HFFc6 (cell line): Measurements from ENCODE around the gene FREM1. TPM values are rescaled to one million over a fixed set of nuclear protein-coding genes. Genes with fewer than 3 reads are reported as not detected.

Experiments
- DNase-seq: peaks from one replicate; pipeline ENCODE4 v3.0.0-alpha.2; 2018
- H3K27ac Mint-ChIP-seq: 2 replicates; pipeline ENCODE4 v1.8.0; 2020; ENCODE audit warnings: mild to moderate bottlenecking, mixed read lengths
- H3K27me3 Mint-ChIP-seq: 2 replicates; pipeline ENCODE4 v1.8.0; 2021; ENCODE audit warnings: mild to moderate bottlenecking, moderate library complexity, mixed read lengths; ENCODE audit not compliant: insufficient read depth
- H3K36me3 Mint-ChIP-seq: 2 replicates; pipeline ENCODE4 v1.8.0; 2021; ENCODE audit warnings: low read depth, mixed read lengths
- H3K4me1 Mint-ChIP-seq: 2 replicates; pipeline ENCODE4 v1.8.0; 2020; ENCODE audit warnings: low read depth, mixed read lengths
- H3K4me3 Mint-ChIP-seq: 2 replicates; pipeline ENCODE4 v1.8.0; 2020; ENCODE audit warnings: mild to moderate bottlenecking, moderate library complexity, mixed read lengths
- H3K9me3 Mint-ChIP-seq: 2 replicates; pipeline ENCODE4 v1.8.0; 2020; ENCODE audit warnings: mild to moderate bottlenecking, mixed read lengths
- total RNA-seq, 6 experiments: library from RNA; stranded (reverse); fragmentation: NEBNext Ultra II Directional; extraction: Animal tissue kit (Norgen Biotek cat#: 25700); gene quantifications; 2 replicates in 1 of 6; 3 replicates in 5 of 6; pipeline ENCODE4 v1.2.3, GENCODE V29; 2021
- TF ChIP-seq, protein P1 (sequence below): fragments of 200-600 bp; sonication (generic); IDR thresholded peaks from 2 replicates; pipeline ENCODE4 v1.5.0; 2021; ENCODE audit warnings: antibody characterized with exemption, mild to moderate bottlenecking

Gene FREM1
- total RNA-seq, 6 experiments from 2014 or later, result 0.03 to 0.16 (median 0.06) TPM; not detected in 2

DNA sequence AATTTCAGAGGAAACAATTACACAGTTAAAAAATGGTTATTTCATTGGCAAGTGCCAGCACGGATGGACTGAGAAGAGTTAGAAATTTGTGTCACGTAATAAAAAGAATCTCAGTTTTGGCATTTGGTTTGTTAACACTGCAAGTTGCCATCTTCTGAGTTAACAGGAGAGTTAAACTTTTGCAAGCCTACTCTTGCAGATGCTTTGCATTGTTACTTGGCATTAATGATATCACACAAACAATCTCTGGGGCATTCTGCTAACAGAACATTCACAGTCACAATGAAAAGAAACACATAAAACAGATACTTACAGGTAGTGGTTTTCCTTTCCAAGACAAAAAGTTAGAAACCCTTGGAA lies 647 bp downstream of the FREM1 start:
- Mint-ChIP-seq H3K36me3 (no peaks in the 10 kb centered on the region), H3K4me1 (no peaks in the 10 kb centered on the region), H3K27ac (no peak overlapping the region), H3K27me3 (no peaks in the 10 kb centered on the region; the same call in 1 of the 2 replicates), H3K4me3 (no peak overlapping the region), H3K9me3 (peaks cover 15% of the 10 kb centered on the region; the same call in 1 of the 2 replicates)
- TF ChIP-seq, protein P1, sequence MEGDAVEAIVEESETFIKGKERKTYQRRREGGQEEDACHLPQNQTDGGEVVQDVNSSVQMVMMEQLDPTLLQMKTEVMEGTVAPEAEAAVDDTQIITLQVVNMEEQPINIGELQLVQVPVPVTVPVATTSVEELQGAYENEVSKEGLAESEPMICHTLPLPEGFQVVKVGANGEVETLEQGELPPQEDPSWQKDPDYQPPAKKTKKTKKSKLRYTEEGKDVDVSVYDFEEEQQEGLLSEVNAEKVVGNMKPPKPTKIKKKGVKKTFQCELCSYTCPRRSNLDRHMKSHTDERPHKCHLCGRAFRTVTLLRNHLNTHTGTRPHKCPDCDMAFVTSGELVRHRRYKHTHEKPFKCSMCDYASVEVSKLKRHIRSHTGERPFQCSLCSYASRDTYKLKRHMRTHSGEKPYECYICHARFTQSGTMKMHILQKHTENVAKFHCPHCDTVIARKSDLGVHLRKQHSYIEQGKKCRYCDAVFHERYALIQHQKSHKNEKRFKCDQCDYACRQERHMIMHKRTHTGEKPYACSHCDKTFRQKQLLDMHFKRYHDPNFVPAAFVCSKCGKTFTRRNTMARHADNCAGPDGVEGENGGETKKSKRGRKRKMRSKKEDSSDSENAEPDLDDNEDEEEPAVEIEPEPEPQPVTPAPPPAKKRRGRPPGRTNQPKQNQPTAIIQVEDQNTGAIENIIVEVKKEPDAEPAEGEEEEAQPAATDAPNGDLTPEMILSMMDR, result no peak
- DNase-seq, result no peak

DNA sequence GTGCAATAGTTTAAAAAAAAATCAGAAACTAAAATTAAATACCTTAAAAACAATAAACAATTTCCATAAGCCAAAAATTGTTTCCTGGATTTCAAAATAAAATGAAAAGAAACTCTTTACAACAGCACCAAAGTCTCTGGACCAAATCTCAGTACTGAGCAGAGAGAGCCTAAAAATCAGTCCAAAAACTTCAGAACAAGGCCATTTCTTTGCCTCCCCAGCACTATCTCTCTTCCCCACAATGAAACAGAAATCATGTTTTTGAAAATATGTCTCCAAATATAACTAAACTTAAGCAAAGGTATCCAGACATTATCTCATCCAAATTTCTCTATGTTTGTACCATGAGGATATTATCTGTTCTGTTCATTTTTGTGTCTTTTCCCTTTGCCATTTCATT lies 1.0 kb downstream of the FREM1 start:
- H3K4me1 Mint-ChIP-seq, result no peaks in the 10 kb centered on the region
- H3K36me3 Mint-ChIP-seq, result no peaks in the 10 kb centered on the region
- H3K27ac Mint-ChIP-seq, result no peak overlapping the region
- H3K27me3 Mint-ChIP-seq, result no peaks in the 10 kb centered on the region; the same call in 1 of the 2 replicates
- H3K4me3 Mint-ChIP-seq, result no peak overlapping the region
- peaks cover 16% of the 10 kb centered on the region; the same call in 1 of the 2 replicates for H3K9me3 Mint-ChIP-seq
- DNase-seq, result no peak
- TF ChIP-seq, protein P1, result no peak

DNA sequence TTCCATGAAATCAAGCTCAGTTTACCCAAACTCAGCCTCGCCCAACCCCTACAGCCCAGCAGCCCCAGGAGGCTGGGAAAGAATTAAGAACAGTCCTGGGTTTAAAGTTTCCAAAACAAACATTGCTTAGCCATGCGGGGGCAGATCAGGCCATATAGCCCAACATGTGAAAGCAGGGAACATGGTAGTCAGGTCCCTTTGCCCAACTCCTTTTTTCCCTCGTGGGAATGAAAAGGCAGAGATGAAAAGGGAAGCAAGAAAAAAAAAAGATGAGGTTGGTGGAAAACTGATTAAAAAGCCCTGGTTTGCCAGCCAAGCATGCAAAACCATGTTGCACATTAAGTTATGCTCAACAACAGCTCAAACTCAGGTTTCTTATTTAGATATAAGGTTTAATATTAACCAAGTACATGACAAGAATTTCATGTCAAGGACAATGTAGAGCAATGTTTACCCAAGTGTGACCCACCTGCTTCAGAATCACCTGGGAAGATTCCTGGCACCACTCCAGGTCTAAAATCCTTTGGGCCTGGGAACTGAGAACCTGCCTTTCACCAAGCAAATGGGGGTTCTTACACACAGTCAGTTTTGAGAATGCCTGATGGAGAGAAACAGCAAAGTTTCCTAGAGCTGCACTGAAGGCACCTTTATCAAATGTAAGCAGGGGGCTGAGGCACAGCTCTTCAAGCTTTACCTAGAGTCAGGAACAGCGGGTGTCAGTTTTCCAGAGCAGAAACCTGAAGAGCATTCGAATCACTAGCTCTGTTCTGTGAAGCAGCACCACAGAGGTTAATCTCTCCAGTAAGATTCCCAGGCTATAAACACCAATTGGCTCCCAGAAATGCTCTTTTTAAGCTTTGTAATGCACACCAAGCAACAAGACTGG lies 1.7 kb downstream of the FREM1 start:
- TF ChIP-seq, protein P1, result no peak
- no peaks in the 10 kb centered on the region for H3K36me3 Mint-ChIP-seq
- DNase-seq, result no peak
- H3K4me1 Mint-ChIP-seq, result no peaks in the 10 kb centered on the region
- H3K27ac Mint-ChIP-seq, result no peak overlapping the region
- H3K27me3 Mint-ChIP-seq, result no peaks in the 10 kb centered on the region; the same call in 1 of the 2 replicates
- H3K9me3 Mint-ChIP-seq, result peaks cover 16% of the 10 kb centered on the region; the same call in 1 of the 2 replicates
- H3K4me3 Mint-ChIP-seq, result no peak overlapping the region

DNA sequence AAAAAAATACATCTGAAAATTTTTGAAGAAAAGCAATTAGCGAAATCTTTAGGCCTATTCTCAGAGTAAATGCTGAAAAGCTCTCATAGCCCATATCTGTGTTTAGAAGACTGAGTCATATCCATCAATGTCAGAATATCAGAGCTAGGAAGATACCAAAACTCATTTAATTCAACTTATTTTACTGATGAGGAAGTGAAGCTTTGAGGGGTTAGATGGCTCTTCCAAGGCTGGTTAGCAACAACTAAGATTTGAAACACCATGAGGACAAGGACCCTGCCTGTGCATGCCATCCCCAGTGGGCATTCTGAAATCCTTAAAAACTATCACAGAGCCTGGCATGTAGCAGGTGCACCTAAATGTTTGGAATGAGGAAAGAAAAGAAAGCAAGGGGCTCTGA lies 2.5 kb downstream of the FREM1 start:
- no peak overlapping the region for H3K27ac Mint-ChIP-seq
- H3K27me3 Mint-ChIP-seq, result no peaks in the 10 kb centered on the region; the same call in 1 of the 2 replicates
- TF ChIP-seq, protein P1, result no peak
- DNase-seq, result no peak
- peaks cover 16% of the 10 kb centered on the region; the same call in 1 of the 2 replicates for H3K9me3 Mint-ChIP-seq
- H3K4me1 Mint-ChIP-seq, result no peaks in the 10 kb centered on the region
- no peak overlapping the region for H3K4me3 Mint-ChIP-seq
- no peaks in the 10 kb centered on the region for H3K36me3 Mint-ChIP-seq

DNA sequence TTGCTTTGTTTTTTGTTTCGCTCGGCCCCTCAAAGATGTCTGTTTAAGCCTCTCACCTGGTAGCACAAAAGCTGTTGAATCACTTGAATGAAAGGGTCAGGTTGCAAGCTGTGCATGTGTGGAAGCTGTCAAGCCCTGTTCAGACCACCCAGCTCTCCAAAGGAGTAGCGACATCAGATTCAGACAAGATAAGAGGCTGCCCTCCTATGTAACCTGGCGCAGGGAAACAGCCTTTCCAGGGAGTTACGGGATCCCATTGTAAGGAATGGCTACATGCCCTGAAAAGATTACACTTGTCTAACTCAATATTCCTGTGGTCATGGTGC lies 2.9 kb downstream of the FREM1 start:
- Mint-ChIP-seq H3K4me1 (no peaks in the 10 kb centered on the region), H3K27ac (no peak overlapping the region), H3K9me3 (peaks cover 16% of the 10 kb centered on the region; the same call in 1 of the 2 replicates), H3K36me3 (no peaks in the 10 kb centered on the region), H3K4me3 (no peak overlapping the region), H3K27me3 (no peaks in the 10 kb centered on the region; the same call in 1 of the 2 replicates)
- DNase-seq, result no peak
- TF ChIP-seq, protein P1, result no peak
